Liver (tissue), 3 donors: ENCODE data around the gene NOTO.

Experiments used
- TAF1 ChIP-seq: conservative IDR thresholded peaks from 2 replicates; pipeline ENCODE4 v1.6.1; 2016; ENCODE audit warnings: antibody characterized with exemption, mild to moderate bottlenecking
- TF ChIP-seq, protein P1 (sequence below): fragments of 150-350 bp; IDR thresholded peaks from 2 replicates; pipeline ENCODE4 v1.5.1; 2017; ENCODE audit warnings: improper control_type of control experiment, low read depth, low read length; ENCODE audit not compliant: missing input control
- TF ChIP-seq, protein P2 (sequence below): IDR thresholded peaks from 2 replicates; pipeline ENCODE4 v1.6.1; 2016; ENCODE audit warnings: antibody characterized with exemption
- donor health status: healthy.
- donor health status: healthy.

- TF ChIP-seq, protein P1, sequence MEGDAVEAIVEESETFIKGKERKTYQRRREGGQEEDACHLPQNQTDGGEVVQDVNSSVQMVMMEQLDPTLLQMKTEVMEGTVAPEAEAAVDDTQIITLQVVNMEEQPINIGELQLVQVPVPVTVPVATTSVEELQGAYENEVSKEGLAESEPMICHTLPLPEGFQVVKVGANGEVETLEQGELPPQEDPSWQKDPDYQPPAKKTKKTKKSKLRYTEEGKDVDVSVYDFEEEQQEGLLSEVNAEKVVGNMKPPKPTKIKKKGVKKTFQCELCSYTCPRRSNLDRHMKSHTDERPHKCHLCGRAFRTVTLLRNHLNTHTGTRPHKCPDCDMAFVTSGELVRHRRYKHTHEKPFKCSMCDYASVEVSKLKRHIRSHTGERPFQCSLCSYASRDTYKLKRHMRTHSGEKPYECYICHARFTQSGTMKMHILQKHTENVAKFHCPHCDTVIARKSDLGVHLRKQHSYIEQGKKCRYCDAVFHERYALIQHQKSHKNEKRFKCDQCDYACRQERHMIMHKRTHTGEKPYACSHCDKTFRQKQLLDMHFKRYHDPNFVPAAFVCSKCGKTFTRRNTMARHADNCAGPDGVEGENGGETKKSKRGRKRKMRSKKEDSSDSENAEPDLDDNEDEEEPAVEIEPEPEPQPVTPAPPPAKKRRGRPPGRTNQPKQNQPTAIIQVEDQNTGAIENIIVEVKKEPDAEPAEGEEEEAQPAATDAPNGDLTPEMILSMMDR, result no peak
- TF ChIP-seq TAF1, result no peak
- TF ChIP-seq, protein P2, sequence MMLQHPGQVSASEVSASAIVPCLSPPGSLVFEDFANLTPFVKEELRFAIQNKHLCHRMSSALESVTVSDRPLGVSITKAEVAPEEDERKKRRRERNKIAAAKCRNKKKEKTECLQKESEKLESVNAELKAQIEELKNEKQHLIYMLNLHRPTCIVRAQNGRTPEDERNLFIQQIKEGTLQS, result no peak
Measured at GRCh38 chr2:73225513-73226360, 23.4 kb downstream of the NOTO start.
